ENCODE measurements around the gene SLC6A19. TPM values are rescaled to one million over a fixed set of nuclear protein-coding genes. Genes with fewer than 3 reads are reported as not detected.
A peak's percentile ranks its signal among the peaks of the same experiment; 100 is the strongest.
"Not testable (repeated sequence)": the region's sequence is repeated elsewhere in the genome, so short reads cannot be mapped to it uniquely, and the experiment has no call there.

The SLC6A19 gene
- total RNA-seq, 2 donors from 2014 or later: not detected

DNA sequence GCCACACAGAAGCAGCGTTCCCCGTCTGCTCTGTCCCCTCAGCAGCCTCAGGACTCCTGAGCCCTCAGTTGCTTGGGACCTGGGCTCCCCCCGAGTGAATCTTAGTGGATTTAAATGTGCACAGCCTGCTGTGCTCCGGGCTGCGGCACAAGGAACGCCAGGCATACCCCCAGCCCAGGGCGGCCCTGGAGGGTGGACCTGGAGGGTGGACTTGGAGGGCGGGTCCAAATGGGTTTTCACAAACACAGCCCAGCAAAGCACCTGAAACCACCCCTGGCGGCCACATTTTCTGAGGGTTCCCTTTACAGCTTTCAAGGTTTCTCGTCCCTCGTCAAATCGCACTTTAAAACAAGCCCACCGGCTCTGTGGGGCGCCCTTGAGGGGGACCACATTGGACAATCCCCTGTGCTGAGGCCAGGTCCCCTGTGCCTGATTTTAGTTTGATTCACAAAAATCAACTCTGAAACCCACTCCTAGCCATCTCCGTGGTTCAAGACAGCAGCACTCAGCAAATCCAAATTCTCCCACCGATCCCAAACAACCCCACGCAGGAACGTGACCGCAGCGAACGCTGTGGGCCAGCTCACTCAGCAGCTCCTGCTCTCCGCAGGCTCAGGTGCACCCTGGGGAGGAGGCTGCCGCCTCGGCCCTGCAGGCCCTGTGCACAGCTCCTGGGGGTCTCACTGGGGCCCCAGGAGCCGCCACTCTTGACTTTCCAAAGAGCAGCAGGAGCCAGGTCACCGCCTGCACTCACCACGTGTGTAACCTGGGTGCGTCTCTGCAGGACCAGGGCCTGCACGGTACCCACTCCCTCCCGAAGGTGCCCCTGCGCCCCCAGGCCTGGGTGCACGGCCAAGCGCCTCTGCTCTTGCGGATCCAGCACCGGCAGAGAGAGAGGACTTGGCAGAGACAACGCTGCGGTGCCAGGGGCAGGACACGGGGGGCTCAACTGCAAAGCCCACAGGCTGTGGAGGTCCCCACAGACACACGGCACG, 64.4 kb downstream of the SLC6A19 start:
- DNase-seq: no peak
- ATAC-seq: no peak
- intact Hi-C loops (cut with DNase I): no loop called here

GRCh38 chr5:1266791-1267190, 65.4 kb downstream of the SLC6A19 start:
- no peak for DNase-seq
- intact Hi-C loops (cut with DNase I): no loop called here
- ATAC-seq: no peak

GRCh38 chr5:1267464-1267863, 66.1 kb downstream of the SLC6A19 start:
- DNase-seq; intact Hi-C loops (cut with DNase I); ATAC-seq: not testable (repeated sequence)

- ATAC-seq: no peak
- intact Hi-C loops (cut with DNase I): no loop called here
- no peak for DNase-seq
Observed at GRCh38 chr5:1268056-1268455, 66.7 kb downstream of the SLC6A19 start.

DNA sequence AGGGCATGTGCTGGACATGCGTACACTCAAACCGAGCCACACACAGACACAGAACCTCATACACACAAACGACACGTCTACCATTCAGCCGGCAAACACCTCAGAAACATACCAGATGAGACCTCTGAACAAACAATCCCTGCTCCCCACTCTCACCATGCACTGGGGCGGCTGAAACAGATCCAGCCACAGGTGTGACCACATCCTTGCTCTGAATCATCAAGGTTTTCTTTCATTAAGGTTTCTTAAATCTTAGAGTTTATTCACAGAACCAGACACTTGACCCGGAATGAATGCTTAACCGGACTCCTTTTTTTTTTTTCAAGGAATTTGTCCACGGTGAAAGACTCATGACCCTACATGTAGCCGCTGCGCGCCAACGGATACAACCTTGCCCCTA, 67.3 kb downstream of the SLC6A19 start:
- no peak for DNase-seq

DNA sequence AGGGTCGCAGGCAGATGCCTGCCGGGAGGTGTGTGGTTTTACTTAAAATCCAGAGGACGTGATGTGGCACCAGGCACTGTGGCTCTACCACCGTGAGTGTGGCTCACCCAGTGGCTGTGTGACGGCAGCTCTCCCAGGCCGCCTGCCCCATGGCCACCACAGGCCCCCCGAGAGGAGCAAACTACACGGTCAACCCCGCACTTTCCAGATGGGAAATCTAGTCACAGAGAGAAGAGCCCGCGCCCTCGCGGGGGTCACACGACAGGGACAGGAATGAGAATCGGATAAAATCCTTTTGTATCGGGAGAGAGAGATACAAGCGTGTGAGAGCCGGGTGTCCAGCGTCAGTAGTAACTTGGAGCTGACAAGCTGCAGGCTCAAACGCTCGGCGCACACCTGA, 69.0 kb downstream of the SLC6A19 start:
- DNase-seq: no peak
- ATAC-seq: no peak
- intact Hi-C loops (cut with DNase I): no loop called here

More for the DNA sequence above, 67.3 kb downstream of the SLC6A19 start:
- intact Hi-C loops (cut with DNase I): no loop called here
- ATAC-seq: no peak

- intact Hi-C loops (cut with DNase I): no loop called here
- peak in 1 of 2 donors; percentile 27 for ATAC-seq
- no peak for DNase-seq
Observed at GRCh38 chr5:1270933-1271914, 69.8 kb downstream of the SLC6A19 start.

DNA sequence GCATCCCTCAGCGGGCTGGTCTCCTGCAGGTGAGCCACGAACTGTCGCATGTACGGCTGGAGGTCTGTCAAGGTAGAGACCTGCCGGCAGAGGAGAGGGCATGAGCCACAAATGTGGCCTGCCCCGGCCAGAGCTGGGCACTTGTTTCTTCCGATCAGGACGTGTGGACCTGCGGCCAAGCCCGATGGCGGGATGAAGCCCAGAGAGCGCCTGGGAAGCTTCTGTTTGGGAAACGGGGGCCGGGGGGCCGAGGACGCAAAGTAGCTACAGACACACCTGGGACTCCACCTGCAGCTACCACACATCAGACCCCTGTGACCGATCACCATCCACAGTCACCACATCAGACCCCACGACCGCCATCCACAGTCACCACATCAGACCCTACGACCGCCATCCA, 70.8 kb downstream of the SLC6A19 start:
- no peak for ATAC-seq
- intact Hi-C loops (cut with DNase I): no loop called here
- DNase-seq: no peak

DNA sequence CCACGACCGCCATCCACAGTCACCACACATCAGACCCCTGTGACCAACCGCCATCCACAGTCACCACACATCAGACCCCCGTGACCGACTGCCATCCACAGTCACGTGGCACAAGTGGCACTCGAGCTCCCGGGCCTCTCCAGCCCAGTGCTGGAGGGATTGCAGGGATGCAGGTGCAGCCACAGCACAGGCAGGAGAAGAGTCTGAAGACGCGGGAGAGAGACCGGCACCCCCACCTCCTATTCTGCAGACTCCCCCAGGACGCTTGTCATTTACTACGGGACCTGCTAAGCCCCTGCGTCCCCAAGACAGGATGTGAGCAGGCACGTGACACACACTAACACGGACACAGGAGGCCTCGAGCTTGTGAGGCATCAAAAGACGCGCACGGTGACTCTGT, 72.3 kb downstream of the SLC6A19 start:
- ATAC-seq (no peak), DNase-seq (no peak)
- intact Hi-C loops (cut with DNase I): no loop called here

- intact Hi-C loops (cut with DNase I): no loop called here
- no peak for ATAC-seq
- no peak for DNase-seq
Observed at GRCh38 chr5:1274471-1274870, 73.1 kb downstream of the SLC6A19 start.

Other genes with a start within 250 kb of the SLC6A19 start
- gene NKD2, start 192.8 kb upstream of the SLC6A19 start, total RNA-seq: 10 to 100 TPM in 1 of 2 donors, 1 to 10 TPM in 1; 4.4 to 10.4 TPM
- 10 to 100 TPM; 53.7 to 54.1 TPM for gene SLC12A7, start 89.5 kb upstream of the SLC6A19 start, total RNA-seq
- not detected for gene SLC6A18, start 23.8 kb downstream of the SLC6A19 start, total RNA-seq
- gene TERT, start 93.5 kb downstream of the SLC6A19 start, total RNA-seq: not detected
- 10 to 100 TPM; 46.6 to 51.7 TPM for gene CLPTM1L, start 143.5 kb downstream of the SLC6A19 start, total RNA-seq
- gene SLC6A3, start 243.8 kb downstream of the SLC6A19 start, total RNA-seq: under 1 TPM in 1 of 2 donors, not detected in 1; 0.06 TPM